ENCODE results near the gene KRT80. TPM values are rescaled to one million over a fixed set of nuclear protein-coding genes. Genes with fewer than 3 reads are reported as not detected.

Gene KRT80
- total RNA-seq, 1 donor from 2014 or later, result 7.9 TPM

GRCh38 chr12:52167526-52167925 lies 24.3 kb downstream of the KRT80 start:
- no peak for DNase-seq (ENCODE audit: extremely low spot score in 2 of 2)
- Histone ChIP-seq H3K9me3 (no peaks in the 10 kb centered on the region), H3K4me1 (no peaks in the 10 kb centered on the region), H3K27me3 (no peaks in the 10 kb centered on the region), H3K36me3 (no peaks in the 10 kb centered on the region), H3K27ac (no peak overlapping the region), H3K4me3 (no peak overlapping the region)
- TF ChIP-seq POLR2A (IDR thresholded peaks at IDR 0.05) (no peak), CTCF (IDR thresholded peaks at IDR 0.05) (no peak), POLR2AphosphoS5 (IDR thresholded peaks at IDR 0.05; ENCODE audit: insufficient read depth in 1 of 2, low read depth in 1 of 2) (no peak)
- intact Hi-C loops (cut with DNase I), result no loop called here

DNA sequence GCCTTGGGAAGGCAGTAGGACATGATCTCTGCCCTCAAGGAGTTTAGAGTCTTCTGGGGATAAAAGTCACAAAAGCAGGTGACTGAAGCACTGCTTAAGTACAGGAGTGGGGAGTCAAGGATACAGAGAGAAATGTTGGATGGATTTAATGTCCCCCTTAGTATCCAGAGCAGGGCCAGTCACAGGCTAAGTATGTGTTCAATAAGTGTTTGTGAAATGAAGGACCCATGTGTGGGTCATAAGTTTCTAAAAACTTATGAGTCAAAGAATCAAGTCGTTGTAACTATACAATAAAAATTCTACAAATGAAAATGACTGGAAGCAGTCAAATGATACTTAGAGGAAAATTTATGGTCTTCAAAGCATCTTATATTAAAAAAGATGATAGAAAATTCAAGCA lies 25.1 kb downstream of the KRT80 start:
- H3K27ac ChIP-seq, result no peak overlapping the region

GRCh38 chr12:52165096-52165855 lies 26.5 kb downstream of the KRT80 start:
- DNase-seq (ENCODE audit: extremely low spot score in 2 of 2), result no peak
- Histone ChIP-seq H3K4me1 (no peaks in the 10 kb centered on the region), H3K9me3 (no peaks in the 10 kb centered on the region), H3K36me3 (no peaks in the 10 kb centered on the region), H3K4me3 (no peak overlapping the region), H3K27ac (no peak overlapping the region), H3K27me3 (no peaks in the 10 kb centered on the region)
- intact Hi-C loops (cut with DNase I), result no loop called here
- no peak for TF ChIP-seq CTCF (IDR thresholded peaks at IDR 0.05)
- TF ChIP-seq POLR2A (IDR thresholded peaks at IDR 0.05), result no peak
- no peak for TF ChIP-seq POLR2AphosphoS5 (IDR thresholded peaks at IDR 0.05; ENCODE audit: insufficient read depth in 1 of 2, low read depth in 1 of 2)

More for the DNA sequence above, 25.1 kb downstream of the KRT80 start:
- intact Hi-C loops (cut with DNase I), result no loop called here
- no peak for DNase-seq (ENCODE audit: extremely low spot score in 2 of 2)
- Histone ChIP-seq H3K4me1 (no peaks in the 10 kb centered on the region), H3K27me3 (no peaks in the 10 kb centered on the region), H3K9me3 (no peaks in the 10 kb centered on the region), H3K36me3 (no peaks in the 10 kb centered on the region), H3K4me3 (no peak overlapping the region)
- TF ChIP-seq POLR2AphosphoS5 (IDR thresholded peaks at IDR 0.05; ENCODE audit: insufficient read depth in 1 of 2, low read depth in 1 of 2), result no peak
- no peak for TF ChIP-seq POLR2A (IDR thresholded peaks at IDR 0.05)
- TF ChIP-seq CTCF (IDR thresholded peaks at IDR 0.05), result no peak

GRCh38 chr12:52164624-52165023 lies 27.2 kb downstream of the KRT80 start:
- Histone ChIP-seq H3K9me3 (no peaks in the 10 kb centered on the region), H3K4me1 (no peaks in the 10 kb centered on the region), H3K27me3 (no peaks in the 10 kb centered on the region), H3K36me3 (no peaks in the 10 kb centered on the region), H3K27ac (no peak overlapping the region), H3K4me3 (no peak overlapping the region)
- DNase-seq (ENCODE audit: extremely low spot score in 2 of 2), result no peak
- TF ChIP-seq POLR2A (IDR thresholded peaks at IDR 0.05) (no peak), POLR2AphosphoS5 (IDR thresholded peaks at IDR 0.05; ENCODE audit: insufficient read depth in 1 of 2, low read depth in 1 of 2) (no peak), CTCF (IDR thresholded peaks at IDR 0.05) (no peak)
- intact Hi-C loops (cut with DNase I), result no loop called here

DNA sequence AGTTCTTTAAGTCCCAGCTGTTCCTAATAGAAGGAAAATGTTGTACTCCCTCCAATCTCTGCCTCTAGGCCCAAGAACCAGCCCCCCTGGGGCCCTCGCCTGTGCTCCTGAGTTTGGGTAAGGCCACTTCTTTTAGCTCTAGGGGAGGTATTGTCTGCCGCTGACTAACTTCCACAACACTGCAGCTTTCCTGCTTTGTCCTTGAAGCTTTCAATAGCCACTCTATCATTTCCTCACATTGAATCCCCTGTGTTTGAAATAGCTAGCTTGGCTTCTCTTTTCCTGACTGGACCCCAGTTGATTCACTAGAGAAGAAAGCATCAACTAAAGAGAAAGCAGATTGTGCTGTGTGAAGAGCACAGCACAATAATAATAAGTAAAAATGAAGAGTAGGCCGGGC lies 28.8 kb downstream of the KRT80 start:
- H3K9me3 ChIP-seq, result no peaks in the 10 kb centered on the region
- H3K27ac ChIP-seq, result no peak overlapping the region
- TF ChIP-seq CTCF (IDR thresholded peaks at IDR 0.05) (no peak), POLR2A (IDR thresholded peaks at IDR 0.05) (no peak), POLR2AphosphoS5 (IDR thresholded peaks at IDR 0.05; ENCODE audit: insufficient read depth in 1 of 2, low read depth in 1 of 2) (no peak)
- no peak for DNase-seq (ENCODE audit: extremely low spot score in 2 of 2)
- H3K36me3 ChIP-seq, result no peaks in the 10 kb centered on the region
- no peaks in the 10 kb centered on the region for H3K27me3 ChIP-seq
- no peak overlapping the region for H3K4me3 ChIP-seq
- no peaks in the 10 kb centered on the region for H3K4me1 ChIP-seq
- intact Hi-C loops (cut with DNase I), result no loop called here

Data from vagina (tissue), 2 donors.